GM12892 (cell line): Measurements from ENCODE around the gene SMARCAD1.

ENCODE experiments used
- POLR2A ChIP-seq: IDR thresholded peaks from 2 replicates; pipeline ENCODE4 v1.6.1; 2011; ENCODE audit warnings: low read depth, low read length, control low read depth
- POLR2AphosphoS5 ChIP-seq: IDR thresholded peaks from 2 replicates; pipeline ENCODE4 v1.6.1; 2011; ENCODE audit warnings: low read depth, low read length, control low read depth
- TAF1 ChIP-seq: IDR thresholded peaks from 2 replicates; pipeline ENCODE4 v1.6.1; 2011; ENCODE audit warnings: low read depth, mild to moderate bottlenecking, control low read depth, low read length, borderline replicate concordance

DNA sequence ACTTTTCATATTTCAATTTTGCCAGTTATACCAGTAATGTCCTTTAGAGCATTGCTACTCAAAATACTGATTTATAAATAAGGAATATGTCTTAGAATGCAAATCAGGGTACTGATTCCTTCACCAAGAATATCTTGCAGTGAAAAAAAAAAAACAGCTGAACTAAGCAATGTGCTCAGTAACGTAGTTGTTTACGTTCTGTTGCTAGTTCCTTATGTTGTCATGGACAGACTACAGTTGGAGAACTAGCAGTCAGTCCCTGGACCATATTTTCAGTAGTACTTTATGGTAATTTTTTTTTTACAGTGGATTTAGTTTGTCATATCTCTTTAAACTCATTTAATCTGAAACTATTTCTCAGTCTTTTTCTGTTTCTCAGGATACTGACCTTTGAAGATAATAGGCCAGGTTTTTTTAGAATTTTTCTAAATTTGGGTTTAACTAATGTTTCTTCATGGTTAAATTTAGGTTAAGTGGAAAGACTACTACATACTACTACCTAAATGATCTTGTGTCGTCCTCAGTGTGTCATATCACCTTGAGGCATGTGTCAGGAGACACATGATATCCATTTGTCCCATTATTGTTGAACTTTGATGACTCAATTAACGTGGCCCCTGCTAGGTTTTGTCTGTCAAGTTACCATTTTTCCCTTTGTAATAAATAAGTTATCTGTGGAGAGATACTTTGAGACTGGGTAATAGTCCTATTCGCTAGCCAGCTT lies 21.0 kb downstream of the SMARCAD1 start:
- TF ChIP-seq POLR2A (no peak), TAF1 (no peak), POLR2AphosphoS5 (no peak)
